Measurements from ENCODE around the gene NEU4.

The NEU4 gene

DNA sequence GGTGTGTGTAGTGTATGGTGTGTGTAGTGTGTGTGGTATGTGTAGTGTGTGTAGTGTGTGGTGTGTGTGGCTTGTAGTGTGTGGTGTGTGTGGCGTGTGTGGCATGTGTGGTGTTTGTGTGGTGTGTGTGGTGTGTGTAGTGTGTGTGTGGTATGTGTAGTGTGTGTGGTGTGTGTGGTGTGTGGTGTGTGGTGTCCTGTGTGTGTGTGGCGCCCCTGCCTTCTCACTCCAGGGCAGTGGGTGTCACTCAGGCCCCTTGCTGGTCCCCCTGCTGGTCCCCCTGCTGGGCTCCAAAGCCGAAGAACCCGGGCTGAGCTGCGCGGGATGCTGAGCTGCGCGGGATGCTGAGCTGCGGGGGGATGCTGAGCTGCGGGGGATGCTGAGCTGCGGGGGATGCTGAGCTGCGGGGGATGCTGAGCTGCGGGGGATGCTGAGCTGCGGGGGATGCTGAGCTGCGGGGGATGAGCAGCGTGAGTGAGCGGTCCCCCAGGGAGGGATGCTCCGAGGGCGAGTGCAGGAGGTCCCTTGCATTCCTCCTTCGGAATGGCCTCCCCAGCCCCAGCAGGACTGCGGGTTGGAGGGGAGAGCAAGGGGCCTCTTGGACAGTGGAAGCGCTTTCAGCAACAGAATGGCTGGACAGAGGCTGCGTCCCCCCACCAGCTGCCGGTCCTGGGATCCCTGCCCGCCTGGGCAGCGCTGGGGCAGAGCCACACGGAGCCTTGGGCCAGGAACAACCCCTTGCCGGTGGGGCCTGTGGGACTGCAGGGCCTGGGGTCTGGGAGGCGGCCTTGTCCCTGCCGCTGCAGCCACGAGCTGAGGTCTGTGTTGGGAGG, 57.2 kb downstream of the NEU4 start:
- Histone ChIP-seq H3K27ac (ENCODE audit: low read depth, low read length, severe bottlenecking) (no peak overlapping the region), H3K9me3 (ENCODE audit: control insufficient read depth, low read length) (no peaks in the 10 kb centered on the region), H3K36me3 (ENCODE audit: control insufficient read depth, insufficient read depth, low read length) (no peaks in the 10 kb centered on the region), H3K4me3 (ENCODE audit: extremely low read depth, insufficient read depth, low read length, poor library complexity, severe bottlenecking) (no peak overlapping the region), H3K4me1 (ENCODE audit: control insufficient read depth, insufficient read depth, low read length, poor library complexity, severe bottlenecking) (no peaks in the 10 kb centered on the region)
- 25 to 30% methylated on average over 18 to 19 of the region's 31 CpGs for WGBS, 2 experiments (ENCODE audit: insufficient coverage in 2 of 2)
